Measurements from ENCODE around the gene BCKDHB.

Gene BCKDHB

DNA sequence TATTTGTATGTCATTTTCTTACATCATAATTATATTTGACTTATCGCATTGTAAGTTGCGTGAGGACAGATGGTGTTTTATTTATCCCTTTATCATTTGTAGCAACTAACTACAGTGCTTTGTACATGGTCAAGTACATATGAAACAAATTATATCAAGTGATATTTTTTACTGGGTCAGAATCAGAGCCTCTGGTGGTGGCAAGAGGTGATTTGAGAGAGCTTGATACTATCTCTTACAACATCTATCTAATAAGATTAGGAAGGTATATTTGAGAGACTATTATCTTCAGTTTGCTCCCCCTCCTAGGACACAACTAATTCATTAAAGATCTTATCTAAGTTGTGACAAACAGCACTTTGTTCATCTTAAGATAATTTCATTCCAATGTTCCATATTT, 47.7 kb downstream of the BCKDHB start:
- peak; percentile 51 for DNase-seq

DNA sequence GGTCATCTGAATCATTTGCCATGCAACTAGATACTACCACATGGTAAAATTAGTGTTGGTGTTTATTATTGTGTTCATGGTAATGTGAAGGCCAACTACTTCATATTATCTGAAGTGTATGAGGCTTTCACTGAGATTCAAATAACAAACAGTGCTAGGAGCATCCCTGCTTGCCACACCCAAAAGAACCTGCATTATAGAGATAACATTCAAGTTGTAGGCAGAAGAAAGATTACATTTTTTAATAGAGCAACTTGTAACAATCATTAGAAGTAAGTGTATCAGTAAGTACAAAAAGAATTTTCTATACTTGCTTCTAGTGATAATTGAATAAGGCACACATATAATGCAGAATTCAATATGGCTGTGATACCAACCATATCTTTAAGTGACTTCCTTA, 49.8 kb downstream of the BCKDHB start:
- DNase-seq = no peak

DNA sequence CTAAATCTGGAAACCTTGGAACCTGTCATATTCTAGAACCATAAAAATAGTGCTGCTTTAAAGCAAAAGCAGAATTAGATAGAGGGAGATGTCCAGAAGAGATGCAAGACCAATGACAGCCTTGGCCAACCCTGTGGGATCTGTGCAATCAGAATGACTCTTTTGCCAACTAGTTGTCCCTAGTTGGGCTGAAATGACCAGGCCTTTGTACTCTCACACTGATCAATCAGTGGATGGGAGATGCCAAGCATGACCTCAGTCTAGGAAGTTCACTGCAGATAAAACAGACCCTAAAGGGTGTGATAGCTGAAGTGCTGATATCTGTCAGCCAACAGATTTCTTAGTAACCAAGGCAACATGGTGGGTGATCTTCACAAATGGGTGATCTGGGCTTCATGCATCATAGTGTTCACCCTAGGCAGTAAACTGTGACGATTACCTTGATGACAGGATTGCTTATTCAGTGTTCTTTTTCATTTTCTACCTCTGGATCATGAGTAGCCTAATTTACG, 52.1 kb downstream of the BCKDHB start:
- no peak for DNase-seq

- DNase-seq = peak; percentile 65
These were observed 55.0 kb downstream of the BCKDHB start for GRCh38 chr6:80161434-80161833.

DNA sequence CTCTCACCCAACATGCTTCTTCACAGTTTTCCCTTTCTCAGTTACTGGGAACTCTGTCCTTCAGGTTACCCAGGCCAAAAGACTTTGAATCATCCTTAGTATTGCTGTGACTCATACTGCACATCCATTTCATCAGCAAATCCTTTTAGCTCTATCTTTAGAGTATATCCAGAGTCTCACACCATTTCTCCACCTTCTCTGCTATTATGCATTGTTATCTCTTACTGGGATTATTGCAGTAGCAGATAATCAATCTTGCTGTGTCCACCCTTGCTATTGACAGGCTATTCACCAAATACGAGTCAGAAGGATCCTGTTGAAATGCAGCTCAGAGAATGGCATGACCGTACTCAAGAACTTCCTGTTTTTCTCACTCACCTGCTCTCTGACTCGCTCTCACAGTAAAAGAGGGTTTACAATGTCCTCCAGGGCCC, 57.3 kb downstream of the BCKDHB start:
- DNase-seq = no peak

DNA sequence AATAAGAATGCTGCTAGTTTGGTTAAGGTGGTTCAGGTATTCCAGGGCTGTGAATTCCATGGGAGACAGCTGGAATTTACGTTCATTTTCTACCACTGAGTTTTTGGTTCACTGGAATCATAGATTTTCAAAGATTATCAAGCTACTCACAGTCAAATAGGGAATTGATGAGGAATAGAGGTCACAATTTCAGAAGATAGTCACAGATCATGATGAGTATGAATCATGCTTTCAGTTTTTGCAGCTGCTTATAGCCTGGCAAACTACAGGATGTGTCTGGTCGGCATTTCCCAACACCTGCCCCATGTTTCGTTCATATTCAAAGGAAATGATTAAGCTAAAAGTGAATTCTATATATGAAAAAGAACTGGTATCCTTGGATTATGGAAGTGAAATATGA, 58.7 kb downstream of the BCKDHB start:
- no peak for DNase-seq

DNA sequence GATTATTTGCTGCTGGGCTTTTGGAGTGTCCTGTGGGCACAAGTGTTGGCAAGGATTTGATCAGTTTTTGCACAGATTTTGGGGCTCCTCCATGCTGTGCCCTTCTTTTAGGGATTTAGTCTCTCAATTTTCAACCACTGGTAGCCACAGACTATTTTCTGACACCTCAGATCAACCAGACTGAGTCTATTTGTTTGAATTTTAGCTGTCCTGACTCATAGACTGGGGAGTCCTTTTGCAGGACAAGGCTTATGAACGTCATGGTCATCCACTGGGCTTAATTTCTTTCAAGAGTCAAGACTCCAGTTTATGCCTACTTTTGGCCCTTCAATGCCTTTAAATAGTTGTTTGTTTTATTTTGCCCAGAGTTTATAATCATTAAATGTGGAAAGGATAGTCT, 59.3 kb downstream of the BCKDHB start:
- no peak for DNase-seq

- no peak for DNase-seq
These were observed 64.0 kb downstream of the BCKDHB start for GRCh38 chr6:80170433-80170832.

DNA sequence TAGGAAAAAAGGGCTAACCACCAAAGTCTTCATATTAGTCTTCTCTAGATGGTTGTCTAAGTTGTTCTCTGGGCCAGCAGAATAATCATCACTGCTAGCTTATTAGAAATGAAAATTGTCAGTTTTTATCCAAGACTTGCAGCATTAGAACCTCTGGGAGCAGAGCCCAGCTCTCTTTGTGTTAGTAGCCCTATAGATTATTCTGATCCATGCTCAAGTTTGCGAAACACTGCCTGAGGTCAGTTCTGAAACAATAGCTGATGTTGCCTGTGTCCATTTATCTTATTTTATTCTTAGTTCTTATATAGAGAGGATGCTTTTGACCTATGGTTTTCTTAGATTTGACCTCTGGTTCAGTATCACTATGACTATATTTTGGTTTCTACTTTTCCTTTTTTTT, 66.9 kb downstream of the BCKDHB start:
- DNase-seq = no peak

- no peak for DNase-seq
These were observed 68.6 kb downstream of the BCKDHB start for GRCh38 chr6:80174900-80175572.

GRCh38 chr6:80179695-80180094, 73.2 kb downstream of the BCKDHB start:
- DNase-seq = peak; percentile 3

DNA sequence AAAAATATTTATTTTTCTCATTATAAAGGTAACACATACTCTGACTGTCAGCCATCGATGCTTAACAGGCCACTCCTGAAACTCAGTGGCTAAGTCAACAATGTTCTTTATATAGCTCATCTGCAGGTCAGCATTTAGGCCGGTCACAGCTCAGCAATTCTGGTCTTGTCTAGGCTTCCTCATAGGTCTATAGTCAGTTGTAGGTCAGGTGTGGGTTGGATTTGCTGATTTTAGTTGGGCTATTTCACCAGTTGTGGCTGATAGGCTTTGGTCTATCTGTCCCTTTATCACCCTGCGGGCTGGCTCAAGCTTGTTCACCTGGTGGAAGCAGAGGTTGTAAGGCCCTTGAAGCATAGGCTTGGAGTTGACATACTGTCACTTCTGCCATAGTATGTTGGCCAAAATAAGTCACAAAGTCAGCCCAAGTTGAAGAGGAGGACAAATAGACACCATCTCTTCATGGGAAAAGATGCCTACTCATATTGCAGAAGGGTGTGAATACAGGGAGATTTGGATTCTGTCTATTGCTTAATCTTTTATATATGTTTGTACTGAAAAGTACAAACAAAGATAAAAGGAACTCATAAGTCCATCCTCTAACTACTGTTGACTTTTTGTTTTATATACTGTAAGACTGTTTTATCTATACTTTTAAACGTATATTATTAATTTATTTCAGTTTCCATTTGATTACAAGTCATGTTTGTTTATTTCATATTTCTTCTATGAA, 75.0 kb downstream of the BCKDHB start:
- DNase-seq = no peak

DNA sequence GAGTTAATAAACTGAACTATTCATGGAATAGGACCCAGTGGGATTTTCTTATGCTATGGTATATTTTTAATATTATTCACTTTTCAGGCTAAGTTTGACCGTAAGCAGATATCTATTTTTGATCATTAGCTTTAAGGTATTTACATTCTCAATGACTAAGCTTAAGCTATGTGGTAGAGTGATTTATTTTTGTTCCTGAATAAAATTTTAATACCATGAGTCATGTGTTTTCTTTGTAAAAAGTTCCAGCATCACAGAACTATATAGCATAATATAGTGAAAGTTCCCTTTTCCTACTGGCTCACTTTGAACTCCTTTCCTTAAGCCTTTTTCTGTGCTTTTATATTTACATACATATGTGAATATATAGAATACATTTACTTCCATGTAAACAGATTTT, 75.8 kb downstream of the BCKDHB start:
- DNase-seq = no peak

- DNase-seq = peak; percentile 49
These were observed 76.7 kb downstream of the BCKDHB start for GRCh38 chr6:80183019-80183795.

DNA sequence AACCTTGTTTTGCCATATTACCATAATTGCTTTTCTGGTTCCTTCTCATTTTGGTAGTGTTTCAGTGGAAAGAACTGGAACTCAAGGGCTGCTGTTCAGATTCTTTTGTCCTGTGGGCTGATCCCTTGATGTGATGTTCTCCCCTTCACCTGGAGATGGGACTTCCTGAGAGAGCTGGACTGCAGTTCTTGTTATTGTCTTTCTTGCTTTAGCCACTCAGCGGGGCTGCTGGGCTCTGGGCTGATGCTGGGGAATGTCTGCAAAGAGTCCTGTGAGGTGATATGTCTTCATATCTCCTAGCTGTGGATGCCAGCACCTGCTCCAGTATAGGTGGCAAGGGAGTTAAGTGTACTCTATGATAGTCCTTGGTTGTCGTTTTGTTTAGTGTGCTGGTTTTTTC, 79.0 kb downstream of the BCKDHB start:
- DNase-seq = no peak

- no peak for DNase-seq
These were observed 79.6 kb downstream of the BCKDHB start for GRCh38 chr6:80186082-80186481.

GRCh38 chr6:80196906-80197305, 90.4 kb downstream of the BCKDHB start:
- no peak for DNase-seq

DNA sequence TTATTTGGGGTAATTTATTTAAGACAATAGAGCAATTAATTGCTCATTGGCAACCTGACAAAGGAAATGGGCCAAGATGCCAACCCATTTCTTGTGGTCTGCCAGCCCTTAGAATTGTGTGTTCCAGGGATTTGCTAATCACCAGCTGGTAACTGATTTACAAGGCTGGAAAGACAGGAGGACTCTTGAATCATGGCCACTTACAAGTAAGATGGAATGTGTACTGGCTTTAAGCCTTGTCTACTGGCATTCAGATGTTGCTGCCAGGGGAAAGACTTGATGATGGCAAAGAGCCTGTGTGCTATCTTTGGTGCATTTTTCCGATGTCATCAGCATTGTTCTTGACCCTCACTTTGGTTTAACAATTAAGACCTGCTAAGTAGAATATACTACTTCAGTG, 91.0 kb downstream of the BCKDHB start:
- DNase-seq = no peak

- no peak for DNase-seq
These were observed 91.5 kb downstream of the BCKDHB start for GRCh38 chr6:80197986-80198385.

GRCh38 chr6:80203283-80203682, 96.8 kb downstream of the BCKDHB start:
- DNase-seq = no peak

DNA sequence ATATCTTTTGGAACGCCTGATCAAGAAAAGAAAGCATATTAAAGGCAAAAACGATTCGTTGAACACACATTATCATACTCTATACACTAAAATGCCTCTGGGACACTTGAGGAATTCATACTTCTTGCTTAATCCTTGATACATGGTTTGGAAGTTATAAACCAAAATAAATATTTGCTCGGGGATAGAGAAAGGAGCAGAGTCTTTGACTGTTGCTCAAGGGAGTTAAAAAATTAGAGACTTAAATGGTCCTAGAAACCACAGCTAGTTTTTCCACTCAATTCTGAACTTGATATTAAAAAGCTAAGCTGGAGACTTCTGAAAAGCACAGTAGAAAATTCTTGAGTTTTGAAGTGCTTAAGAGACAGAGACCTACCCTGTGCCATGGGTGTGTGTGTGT, 98.9 kb downstream of the BCKDHB start:
- no peak for DNase-seq

- no peak for DNase-seq
These were observed 100.3 kb downstream of the BCKDHB start for GRCh38 chr6:80206758-80207157.

DNA sequence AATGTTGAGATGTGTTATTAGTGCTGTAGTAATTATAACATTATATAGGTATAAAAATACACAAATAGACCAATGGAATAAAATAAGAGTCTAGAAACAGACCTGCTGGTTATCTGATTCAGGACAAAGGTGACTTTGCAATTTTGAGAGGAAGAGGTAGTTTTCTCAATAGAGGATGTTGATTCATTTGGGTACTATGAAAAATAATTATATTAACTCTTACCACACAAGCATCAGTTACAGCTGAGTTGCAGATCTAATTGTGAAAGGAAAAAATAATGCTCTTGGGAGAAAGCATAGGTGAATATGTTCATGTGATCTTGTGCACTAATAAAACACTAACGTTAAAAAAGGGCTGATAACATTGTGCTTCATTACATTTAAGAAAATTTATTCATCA, 103.0 kb downstream of the BCKDHB start:
- no peak for DNase-seq

DNA sequence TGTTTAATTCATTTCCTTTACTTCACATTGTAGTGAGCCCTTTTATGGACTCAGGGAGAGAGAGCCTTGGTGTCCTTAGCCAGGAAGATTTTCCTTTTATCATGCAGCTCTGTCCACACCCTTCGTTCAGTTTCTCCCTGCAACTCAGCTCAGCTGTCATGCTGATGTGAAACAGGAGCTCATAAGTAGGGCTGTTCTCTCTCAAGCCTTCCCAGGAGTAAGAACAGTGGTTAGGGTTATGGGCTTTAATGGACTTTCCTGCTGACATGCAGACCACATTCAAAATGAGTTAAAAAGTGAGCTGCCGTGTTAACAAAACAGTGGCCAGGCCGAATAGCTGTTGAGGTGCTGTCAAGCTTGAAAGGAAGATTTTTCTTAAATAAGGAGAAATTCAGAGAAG, 104.1 kb downstream of the BCKDHB start:
- peak; percentile 1 for DNase-seq

Data from NCI-H82 (cell line).